GM11168 (cell line): ENCODE measurements around the gene PCBP4.

Source experiments
- in situ Hi-C: fragments of 300-500 bp; cut with MboI; formaldehyde crosslinking; loops from one replicate; pipeline ENCODE4 v1.12.0; 2022; ENCODE audit warnings: low sequenced_read_pairs; ENCODE audit not compliant: unreplicated experiment

PCBP4 gene

DNA sequence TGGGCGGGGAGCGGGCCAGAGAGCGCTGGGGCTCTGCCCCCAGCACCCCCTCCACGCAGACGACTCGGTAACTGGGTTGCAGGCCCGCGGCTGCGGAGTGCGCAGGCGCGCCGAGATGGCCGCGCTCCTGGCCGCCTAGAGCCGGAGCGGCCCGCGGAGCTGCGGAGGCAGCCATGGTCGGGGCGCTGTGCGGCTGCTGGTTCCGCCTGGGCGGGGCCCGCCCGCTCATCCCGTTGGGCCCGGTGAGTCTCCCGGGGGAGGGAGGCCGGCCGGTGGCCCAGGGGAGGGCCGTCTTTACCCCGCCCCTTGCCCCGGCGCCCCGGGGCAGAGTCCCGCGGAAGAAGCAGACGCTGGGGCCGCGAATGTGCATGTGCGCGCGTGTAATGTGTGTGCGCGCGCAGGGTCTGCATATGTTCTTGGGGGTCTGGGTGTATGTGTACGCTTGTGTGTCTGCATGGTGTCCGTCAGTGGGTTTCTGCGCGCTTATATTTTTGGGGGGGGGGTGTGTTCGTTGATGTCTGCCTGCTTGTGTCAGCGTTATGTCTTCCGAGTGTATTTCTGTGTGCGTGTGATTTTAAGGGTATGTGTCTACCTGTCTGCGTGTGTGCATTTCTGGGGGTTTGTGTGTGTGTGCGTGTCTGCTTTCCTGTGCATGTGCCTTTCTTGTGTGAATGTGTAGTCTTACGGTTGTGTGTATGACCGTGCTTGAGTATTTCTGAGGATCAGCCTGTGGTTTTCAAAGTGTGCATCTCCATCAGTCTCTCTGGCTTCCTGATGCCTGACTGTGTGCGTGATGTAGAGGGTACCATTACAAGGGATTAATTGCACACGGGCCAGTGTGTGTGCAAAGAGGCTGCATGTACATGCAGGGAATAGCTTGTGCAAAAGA, 8.0 kb upstream of the PCBP4 start, which contains the start of gene ABHD14A:
TSS of gene ABHD14A (plus strand) at position 102 of the 889 bp plus-strand sequence. CDS start at position 174, 72 bp downstream.
- in situ Hi-C loops = no loop called here

DNA sequence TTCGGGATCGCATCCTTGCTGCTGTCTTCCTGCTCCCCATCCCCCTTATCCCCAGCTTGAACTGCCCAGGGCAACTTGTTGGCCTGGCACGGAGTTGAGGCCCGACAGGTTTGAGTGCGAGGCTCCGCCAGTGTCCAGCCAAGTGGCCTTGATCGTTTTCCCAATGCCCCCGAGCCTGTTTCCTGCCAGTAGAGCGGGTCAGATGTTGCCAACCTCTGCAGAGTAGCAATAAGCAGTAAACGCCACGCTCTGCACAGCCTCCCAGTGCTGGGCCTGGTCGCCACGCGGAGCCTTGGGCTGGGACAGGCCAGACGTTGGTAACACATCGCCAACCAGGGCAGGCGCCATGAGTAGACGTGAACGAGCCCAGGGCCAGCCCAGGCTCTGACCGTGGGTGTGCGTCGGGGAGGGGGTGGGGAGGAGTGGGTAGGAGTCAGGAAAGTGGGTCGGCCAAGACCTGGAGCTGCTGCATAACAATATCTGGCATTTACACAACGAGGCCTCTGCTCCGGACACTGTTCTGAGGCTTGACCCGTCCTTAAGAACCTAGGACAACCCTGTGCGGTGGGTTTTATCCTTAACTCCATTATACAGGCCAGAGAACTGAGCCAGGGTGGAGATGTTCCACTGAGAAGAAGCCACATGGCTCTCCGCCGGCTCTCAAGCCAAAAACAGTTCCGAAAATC, 7.2 kb upstream of the PCBP4 start:
- in situ Hi-C loops = no loop called here

DNA sequence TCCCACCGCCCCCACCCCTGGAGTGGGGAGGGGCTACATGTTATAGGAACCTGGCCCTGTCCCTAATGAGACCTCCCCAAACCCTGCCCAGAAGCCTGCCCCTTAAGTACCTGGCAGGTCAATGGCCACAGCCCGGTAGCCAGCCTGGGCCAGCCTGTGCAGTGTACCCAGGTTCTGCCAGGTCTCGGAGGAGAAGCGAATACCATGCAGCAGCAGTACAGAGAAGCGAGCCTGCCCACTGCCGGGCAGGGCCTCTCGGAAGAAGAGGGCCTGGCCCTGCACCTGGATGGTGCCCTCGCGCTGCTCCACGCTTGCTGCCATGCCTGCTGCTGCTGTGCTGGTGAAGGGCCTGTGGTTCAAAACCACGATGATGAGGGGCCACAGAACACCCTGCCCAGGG, 4.1 kb upstream of the PCBP4 start:
- in situ Hi-C loops = no loop called here

DNA sequence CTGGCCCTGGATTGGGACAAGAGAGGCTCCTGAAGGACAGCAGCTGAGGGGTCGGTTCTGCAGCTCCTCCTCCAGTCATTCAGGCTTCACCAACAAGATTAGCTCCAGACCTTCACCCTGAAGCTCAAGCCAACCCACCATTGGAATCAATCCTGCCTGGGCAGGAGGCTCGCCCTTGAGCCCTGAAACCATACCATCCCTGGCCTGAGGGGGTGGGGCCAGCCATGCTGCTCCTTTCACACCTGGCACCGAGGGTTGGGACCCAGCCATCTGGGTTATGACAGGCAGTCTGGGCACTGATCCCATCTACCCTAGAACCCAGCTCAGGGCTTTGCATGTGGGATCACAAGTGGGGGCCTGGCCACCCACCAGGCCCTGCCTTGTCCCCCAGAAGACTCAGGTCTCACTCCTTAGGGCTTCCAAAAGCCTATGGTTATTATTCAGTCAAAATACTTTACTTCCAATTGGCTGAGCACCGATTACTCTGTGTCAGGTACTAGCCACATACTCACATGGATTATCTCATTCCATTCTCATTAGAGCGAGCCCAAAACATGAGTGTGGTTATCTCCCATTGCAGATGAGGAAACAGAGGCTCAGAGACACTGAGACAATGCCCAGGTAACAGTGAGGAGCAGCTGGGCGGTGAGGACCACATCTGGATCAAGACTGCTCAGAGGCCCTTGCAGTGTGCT, 3.5 kb upstream of the PCBP4 start:
- in situ Hi-C loops = no loop called here

DNA sequence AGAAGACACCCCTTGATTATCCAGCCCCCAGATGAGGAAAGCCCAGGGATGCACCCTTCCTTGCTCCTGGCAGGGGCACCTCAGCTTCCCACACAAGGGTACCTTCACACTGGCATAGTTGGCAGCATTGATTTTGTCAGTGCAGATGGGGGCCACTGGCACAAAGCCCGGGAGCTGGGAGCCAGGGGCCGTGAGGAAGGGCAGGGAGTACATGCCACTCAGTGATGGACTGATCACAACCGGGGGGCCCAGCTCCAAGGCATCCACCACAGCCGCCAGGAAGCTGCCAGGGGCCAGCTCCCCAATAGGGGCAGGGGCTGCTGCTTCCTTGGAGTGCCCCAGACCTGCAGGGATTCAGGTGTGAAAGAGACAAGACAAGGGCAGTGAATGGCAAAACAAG, 2.6 kb upstream of the PCBP4 start:
- in situ Hi-C loops = no loop called here

DNA sequence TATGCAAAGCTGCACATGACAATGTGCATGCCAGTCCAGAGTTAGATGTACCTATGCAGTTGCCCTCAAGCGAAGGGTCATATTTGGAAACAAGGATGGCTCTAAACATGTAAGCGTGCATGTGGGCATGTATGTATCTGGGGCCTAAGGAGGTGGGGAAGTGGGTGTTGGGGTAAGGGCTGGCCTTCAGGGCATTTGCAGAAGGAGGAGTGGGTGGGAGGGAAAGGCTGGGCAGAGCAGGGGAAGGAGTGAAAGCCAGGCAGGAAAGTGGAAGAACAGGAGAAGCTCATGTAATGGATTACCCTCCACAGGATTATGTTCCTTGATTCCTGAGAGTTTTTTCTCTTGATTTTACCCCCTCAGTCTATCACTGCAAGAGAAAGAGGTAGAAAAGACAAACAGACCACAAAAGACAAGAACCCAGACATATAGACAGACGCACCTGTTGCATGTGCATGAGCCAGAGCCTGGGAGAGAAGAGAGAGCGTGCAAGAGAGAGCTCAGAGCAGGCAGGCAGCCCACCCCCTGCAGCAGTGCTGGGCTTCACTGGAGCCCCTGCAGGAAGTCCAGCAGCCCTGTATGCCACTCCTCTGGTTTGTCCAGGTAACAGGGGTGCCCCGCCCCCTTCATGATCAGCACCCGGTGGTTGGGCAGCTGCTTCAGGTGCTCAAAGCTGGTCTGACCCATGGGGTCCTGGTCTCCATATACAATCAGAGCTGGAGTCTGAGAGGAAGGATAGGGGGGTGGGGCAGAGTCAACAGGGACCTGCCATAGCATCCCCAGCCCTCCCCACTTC, 1.8 kb upstream of the PCBP4 start:
- in situ Hi-C loops = no loop called here

DNA sequence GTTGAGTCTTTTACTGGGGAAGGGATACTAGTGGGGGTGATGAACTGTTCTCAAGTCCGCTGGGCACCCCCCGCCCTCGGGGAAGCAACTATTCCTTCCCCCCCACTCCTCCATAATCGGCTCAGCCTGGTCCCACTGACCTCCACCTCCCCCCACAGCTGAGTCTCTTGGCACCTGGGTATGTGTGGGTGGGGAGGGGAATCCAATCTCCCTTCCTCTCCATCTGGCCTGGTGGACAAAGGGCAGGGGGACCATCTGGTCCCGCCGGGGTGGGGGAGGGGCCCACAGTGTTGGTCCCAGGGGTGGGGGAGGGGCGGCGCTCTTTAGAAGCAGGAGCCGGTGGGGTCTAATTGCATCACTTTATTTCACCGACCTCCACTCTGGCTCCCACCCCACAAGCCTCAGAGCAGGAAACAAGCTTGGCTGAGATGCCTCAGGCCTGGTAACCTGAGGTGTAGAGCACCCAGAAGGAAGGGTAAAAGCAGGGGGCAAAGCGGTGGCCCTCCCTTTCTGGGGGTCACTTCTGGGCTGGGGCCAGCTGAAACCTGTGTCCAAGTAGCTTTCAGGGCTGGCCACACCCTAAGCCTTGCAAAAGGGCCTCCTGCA, 1.0 kb upstream of the PCBP4 start:
- in situ Hi-C loops = no loop called here

DNA sequence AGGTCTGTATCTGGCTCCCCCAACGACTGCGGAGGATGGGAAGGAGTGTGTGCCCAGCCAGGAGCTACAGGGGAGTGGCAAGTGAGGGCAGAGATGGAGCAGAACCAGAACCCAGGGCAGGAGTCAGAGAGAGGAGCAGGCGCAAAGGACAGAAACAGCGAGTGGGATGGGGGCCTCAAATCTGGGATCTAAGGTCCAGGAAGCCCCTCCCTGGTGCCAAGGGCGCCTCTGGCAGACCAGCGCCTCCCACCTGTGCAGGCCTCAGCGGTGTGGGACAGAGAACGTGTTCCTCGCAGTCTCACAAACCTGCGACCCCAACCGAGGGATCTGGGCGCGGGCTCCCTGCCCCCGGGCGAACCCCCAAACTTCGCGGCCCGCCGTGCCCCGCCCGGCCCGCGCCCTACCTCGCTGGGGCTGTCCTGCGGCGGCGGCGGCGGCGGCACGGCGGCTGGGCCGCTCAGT, 301 bp downstream of the PCBP4 start:
- in situ Hi-C loops = no loop called here

DNA sequence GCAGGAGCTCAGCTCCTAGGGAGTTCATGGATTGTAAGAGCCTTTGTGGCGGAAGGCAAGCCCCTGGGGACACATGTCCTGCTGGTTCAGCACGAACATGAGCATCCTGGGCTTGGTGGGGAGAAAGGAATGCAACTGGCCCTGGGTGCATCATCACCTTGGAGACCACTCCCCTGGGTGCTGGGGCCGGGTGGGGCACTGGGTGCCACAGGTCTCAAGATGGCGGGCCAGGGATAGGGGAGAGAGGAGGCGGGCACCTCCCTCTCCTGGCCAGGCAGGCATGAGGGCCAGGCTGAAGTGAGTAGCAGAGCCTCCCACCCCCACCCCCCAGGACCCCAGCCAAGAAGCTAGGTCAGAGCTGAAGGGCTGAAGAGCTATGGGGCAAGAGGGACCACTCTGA, 768 bp downstream of the PCBP4 start:
- in situ Hi-C loops = no loop called here

DNA sequence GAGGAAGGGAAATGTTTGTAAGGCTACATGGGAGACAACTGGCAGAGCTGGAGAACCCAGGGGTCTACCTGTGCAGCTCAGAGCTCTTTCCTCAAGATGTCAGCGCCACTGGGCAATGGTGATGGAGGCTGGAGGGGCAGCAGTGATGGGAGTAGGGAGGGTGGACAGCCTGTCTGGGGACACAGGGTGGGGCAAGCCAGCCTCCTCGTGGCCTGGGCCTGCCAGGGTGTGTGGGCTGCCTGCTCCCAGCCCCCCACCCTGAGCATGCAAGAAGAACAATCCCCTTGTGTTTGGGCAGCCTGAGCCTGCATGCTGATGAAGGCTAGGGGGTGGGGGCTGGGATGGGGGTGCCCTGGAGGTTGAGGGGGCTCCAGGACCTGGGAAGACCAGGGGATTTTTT, 1.2 kb downstream of the PCBP4 start:
- in situ Hi-C loops = no loop called here

DNA sequence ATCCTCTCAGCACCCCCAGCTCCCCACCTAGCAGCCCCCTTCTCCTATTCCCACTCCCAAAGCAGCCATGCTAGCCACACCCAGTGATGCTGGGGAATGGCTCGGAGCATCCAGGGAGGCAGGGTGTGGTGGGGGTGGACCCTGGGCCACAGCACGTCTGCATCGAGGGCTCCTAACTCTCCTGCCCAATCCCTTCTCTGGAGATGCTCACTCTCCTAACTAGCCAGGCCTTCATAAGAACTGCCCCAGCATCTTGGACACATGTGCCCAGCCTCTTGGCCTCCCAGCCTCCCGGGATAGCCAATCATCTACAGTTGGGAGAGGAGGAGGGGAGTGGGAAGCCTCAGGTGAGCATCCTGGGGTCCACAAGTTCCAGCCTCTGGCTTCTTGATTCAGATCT, 2.7 kb downstream of the PCBP4 start:
- in situ Hi-C loops = no loop called here

DNA sequence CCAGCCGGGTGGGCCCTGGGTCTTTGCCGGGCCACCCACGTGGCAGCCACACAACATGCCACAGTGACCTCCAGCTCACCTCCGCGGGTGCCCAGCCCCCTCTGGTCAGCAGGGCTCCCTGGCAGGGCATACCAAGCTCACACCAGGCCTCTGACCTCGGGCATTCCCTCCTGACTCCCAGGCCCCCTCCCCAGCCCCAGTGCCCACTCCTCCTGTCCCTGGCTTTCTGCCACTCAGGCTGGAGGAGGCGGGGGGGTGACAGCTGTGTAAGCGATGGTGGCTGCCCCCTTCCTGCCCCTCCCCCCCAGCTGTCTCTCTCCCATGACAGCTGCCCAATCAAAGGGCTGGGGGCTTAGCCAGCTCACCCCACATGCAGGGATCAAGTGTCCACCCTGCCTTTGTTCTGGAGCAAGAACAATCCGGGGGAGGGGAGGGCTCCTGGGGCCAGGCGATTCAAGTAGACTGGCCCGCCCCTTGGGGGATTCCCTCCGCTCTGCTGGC, 3.3 kb downstream of the PCBP4 start:
- in situ Hi-C loops = no loop called here

DNA sequence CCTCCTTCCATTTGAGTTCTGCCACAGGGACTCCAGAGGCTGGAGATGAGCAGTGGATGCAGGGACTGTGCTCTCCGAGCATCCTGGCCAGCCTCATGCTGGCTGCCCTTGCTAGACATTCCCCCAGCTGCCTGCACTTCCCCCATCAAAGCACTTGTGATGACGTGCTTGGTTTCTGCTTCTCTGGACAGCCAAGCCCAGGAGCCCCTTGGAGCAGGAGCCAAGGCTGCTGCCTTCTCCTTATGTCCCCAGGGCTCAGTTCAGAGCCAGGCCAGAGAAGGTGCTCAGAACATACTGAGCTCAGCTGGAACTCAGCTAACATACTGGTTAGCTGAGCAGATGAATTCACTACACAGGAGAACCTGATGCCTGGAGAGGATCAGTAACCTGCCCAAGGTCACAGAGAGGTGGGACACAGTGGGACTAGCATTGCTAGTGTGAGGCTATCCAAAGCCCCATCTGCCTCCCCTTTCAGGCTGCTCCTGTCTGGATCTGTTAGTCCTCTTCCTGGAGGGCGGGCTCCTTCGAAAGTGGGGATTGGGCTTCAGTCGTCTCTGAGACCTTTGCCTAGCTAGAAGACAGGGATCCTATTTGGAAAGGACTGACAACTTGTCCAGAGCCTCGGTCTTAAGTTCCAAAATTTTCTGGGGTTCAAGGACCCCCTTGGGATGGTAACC, 4.3 kb downstream of the PCBP4 start:
- in situ Hi-C loops = no loop called here

DNA sequence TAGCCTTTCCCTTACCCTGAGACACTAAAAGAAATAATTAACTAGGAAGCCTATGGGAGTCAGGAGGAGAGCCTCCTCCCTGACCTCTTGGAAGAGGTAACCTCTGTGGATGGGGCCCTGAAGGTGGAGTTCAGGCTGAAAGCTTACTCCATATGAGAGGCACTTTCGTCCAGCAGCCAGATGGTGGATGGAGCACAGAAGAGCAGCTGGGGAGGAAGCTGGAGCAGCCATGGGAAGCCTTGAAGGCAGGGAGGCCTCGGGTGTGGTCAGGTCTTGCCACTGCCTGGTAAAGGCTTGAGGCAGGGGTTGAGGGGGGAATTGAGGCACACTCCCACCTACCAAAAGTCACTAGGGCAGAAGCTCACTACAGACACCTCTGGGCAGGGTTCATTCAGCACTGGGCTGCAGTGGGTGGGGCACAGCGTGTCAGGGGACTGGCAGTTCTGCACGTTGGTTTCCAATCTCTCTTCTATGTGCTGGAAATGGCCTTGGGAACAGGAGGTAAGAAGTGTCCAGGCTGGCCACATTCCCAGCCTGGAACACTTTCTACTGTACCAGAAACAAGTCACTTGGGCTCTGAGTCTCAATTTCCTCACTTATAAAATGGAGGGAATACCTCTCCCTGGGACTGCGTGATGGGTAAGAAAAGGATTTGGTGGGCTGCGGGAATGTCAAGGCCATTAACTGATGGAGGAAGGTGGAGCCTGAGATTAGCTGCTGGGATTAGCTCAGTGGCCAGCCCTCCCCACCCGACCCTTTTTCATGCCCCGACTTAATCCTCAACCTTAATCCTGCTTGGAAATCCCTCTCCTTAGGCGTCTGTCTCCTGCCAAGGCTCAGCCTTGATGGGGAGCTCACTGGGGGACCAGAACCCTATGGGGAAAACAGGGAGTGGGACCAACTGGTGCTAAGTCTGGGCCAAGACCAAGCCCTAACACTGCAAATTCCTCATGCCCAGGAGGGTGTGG, 5.4 kb downstream of the PCBP4 start:
- in situ Hi-C loops = no loop called here

DNA sequence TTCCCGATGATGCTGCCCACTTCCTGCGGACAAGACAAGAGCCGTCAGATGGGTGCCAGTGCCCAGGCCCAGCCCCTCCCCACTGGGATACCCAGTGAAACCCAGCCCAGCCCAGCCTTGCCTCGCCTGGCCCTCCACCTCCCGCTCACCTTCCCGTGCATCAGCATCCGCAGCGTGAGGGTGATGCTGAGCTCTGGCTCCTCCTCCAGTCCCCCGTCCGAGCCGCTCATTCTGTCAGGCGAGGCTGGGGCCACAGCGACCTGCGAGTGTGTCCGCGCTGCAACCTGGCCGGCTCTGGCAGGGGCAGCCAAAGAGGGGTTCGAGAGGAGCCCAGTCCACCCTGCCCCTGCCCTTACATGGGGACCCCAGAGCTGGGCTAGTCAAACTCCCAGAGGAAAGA, 6.2 kb downstream of the PCBP4 start:
- in situ Hi-C loops = no loop called here

DNA sequence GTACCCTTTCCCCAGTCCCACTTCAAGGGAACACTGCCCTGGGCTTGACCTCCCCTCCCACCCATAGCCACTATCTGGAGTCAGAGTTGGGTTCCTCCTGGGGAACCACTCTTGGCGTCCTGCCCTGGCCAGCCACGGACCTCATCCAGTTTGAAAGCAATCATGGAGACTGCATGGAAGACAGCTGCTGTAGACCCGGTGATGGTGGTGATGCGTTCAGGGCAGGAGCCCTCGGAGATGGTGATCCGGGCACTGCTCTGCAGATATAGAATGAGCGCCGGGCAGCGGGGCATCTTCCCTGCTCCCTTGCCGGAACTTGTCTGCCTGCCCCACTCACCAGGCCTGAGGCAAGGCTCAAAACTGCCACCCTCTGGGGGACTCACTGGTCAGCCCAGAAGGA, 6.9 kb downstream of the PCBP4 start:
- in situ Hi-C loops = no loop called here

DNA sequence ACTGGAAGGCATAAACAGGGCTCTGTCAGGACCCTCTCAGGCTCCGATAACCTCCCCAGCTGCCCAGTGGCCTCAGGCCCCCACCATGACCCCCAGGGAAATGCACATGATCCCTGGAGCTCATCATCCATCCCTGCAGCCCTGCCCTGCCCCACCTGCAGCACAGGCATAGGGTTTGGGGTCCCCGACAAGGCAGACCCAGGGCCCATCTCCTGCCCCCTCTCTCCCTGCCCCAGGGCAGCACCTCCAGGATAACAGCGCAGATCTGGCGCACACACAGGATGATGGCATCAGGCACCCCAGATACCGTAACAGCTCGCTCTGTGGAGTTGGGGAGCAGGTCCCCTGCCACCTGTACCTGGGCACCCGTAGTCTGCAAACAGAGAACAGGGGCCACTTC, 7.6 kb downstream of the PCBP4 start:
- in situ Hi-C loops = no loop called here
